ENCODE measurements around the gene PTPRCAP.

Gene PTPRCAP

DNA sequence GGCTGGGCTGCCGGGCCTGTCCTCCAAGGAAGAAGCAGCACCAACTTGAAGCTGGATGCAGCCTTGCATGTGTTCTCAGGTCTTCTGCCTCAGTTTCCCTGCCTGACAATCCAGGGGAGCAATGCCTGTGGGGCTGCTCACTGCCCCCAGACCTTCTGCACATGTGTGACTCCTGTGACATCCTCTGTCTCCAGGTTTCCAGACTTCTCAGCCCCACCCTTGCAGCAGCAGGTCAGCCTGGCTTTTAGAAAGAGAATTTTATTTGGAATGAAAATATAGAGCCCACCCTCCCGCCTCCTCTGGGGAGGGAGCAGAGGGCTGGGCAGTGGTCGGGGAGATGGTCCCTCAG is 301 bp upstream of the PTPRCAP start:
- peak overlapping the region; percentile 89 for H3K27ac ChIP-seq
- TF ChIP-seq ZFX (IDR thresholded peaks at IDR 0.05; ENCODE audit: borderline replicate concordance), result no peak

DNA sequence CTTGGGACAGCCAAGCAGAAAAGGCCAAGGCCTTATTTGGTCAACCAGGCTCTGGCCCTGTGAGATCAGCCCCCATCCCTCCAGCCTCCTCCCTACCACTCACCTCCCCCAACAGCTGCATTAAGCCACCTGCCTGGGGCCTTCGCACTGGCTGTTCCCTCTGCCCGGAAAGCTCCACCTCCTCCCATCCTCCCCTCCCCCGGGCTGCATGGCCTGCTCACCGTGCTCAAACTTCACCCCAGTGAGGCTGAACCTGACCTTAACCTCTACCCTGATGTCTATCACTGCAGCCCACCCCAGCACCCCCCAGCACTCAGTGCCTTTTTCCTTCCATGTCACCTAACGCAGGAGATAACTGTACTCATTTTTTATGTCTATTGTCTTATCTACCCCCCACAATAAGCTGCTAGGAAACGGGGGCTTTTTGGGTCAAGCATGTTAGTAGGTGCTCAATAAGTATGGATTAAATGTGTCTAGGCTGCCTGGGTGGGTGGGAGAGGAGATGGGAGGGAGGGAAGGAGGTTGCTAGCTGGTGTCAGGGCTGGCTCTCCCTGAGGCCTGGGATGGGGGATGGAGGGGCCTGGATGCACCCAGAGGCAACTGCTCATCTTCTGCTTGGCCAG is 912 bp downstream of the PTPRCAP start:
- TF ChIP-seq, protein P1, sequence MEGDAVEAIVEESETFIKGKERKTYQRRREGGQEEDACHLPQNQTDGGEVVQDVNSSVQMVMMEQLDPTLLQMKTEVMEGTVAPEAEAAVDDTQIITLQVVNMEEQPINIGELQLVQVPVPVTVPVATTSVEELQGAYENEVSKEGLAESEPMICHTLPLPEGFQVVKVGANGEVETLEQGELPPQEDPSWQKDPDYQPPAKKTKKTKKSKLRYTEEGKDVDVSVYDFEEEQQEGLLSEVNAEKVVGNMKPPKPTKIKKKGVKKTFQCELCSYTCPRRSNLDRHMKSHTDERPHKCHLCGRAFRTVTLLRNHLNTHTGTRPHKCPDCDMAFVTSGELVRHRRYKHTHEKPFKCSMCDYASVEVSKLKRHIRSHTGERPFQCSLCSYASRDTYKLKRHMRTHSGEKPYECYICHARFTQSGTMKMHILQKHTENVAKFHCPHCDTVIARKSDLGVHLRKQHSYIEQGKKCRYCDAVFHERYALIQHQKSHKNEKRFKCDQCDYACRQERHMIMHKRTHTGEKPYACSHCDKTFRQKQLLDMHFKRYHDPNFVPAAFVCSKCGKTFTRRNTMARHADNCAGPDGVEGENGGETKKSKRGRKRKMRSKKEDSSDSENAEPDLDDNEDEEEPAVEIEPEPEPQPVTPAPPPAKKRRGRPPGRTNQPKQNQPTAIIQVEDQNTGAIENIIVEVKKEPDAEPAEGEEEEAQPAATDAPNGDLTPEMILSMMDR (IDR thresholded peaks at IDR 0.05), result no peak
- no peak for TF ChIP-seq ZFX (IDR thresholded peaks at IDR 0.05; ENCODE audit: borderline replicate concordance)
- H3K27ac ChIP-seq, result peak overlapping the region; percentile 89

DNA sequence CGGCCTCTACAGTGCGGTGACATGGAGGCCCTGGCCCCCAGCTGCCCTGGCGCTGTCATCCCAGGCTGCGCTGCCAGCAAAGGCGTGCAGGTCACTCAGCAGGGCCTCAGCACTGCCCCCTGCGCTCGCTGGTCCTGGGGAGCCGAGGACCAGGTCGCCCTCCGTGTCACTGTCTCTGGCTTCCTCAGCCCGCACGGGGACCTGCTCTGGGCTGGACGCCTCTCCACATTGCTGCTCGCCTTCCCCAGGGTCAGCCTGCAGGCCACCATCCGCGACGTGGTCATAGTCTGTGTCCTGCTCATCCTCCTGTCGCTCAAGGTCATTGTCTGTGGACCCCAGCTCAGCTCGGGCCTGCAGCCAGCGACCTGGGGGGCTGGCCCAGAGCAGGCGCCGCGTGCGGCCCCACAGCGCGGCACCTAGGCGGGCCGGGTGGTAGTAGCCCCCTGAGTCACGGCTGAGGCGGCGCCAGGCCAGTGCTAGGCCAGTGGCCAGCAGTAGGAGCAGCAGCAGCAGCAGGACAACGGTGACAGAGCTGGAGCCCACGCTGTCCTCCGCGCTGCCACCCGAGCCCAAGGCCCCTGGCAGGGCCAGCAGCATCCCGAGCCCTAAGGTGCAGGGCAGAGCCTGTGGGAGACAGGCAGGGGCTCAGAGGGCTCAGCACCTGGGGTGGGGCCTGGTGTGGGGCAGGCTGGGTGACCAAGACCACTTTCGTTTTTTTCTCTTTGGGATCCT is 1.6 kb downstream of the PTPRCAP start:
- peak overlapping the region; percentile 89 for H3K27ac ChIP-seq
- TF ChIP-seq, protein P1 (IDR thresholded peaks at IDR 0.05), result no peak

DNA sequence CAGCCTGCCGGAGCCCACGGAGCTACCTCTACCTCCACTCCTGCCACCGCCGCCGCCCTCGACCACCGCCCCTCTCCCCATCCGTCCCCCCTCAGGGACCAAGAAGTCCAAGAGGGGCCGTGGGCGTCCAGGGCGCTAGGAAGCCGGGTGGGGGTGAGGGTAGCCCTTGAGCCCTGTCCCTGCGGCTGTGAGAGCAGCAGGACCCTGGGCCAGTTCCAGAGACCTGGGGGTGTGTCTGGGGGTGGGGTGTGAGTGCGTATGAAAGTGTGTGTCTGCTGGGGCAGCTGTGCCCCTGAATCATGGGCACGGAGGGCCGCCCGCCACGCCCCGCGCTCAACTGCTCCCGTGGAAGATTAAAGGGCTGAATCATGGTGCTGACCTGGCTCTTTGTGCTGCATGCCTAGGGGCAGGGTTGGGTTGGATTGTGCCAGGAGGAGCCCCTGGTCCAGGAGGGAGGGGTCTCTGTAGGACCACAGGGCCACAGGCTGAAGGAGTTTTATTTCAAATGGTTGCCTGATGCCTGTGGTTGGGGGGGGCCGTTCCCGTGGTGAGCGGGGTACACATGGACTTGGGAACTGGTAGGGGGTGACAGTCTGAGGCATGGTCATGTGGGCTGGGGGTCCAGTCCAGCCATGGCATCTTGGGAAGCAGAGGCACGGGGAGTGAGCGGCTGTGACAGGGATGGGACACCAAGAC is 2.3 kb downstream of the PTPRCAP start:
- TF ChIP-seq ZFX (IDR thresholded peaks at IDR 0.05; ENCODE audit: borderline replicate concordance), result no peak
- TF ChIP-seq, protein P1 (IDR thresholded peaks at IDR 0.05), result no peak
- H3K27ac ChIP-seq, result 0 out of 2 replicates have a peak overlapping the region, but pooled peaks have one; percentile 3

DNA sequence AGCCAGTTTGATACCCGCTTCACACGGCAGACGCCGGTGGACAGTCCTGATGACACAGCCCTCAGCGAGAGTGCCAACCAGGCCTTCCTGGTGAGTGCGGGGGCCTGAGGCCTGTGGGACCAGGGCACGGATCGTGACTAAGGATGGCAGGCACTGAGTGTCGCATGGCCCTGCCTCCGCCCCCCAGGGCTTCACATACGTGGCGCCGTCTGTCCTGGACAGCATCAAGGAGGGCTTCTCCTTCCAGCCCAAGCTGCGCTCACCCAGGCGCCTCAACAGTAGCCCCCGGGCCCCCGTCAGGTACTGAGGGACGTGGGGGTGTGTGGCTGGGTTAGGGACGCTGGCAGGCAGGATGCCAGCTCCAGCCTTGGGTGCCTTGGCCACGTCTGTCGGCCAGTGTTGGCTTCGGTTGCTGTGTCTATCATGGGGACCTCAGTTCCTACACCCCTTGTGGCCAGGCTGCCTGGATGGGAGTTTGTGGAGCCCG is 3.0 kb downstream of the PTPRCAP start:
- H3K27ac ChIP-seq, result 0 out of 2 replicates have a peak overlapping the region, but pooled peaks have one; percentile 3
- TF ChIP-seq, protein P1 (IDR thresholded peaks at IDR 0.05), result no peak
- no peak for TF ChIP-seq ZFX (IDR thresholded peaks at IDR 0.05; ENCODE audit: borderline replicate concordance)

DNA sequence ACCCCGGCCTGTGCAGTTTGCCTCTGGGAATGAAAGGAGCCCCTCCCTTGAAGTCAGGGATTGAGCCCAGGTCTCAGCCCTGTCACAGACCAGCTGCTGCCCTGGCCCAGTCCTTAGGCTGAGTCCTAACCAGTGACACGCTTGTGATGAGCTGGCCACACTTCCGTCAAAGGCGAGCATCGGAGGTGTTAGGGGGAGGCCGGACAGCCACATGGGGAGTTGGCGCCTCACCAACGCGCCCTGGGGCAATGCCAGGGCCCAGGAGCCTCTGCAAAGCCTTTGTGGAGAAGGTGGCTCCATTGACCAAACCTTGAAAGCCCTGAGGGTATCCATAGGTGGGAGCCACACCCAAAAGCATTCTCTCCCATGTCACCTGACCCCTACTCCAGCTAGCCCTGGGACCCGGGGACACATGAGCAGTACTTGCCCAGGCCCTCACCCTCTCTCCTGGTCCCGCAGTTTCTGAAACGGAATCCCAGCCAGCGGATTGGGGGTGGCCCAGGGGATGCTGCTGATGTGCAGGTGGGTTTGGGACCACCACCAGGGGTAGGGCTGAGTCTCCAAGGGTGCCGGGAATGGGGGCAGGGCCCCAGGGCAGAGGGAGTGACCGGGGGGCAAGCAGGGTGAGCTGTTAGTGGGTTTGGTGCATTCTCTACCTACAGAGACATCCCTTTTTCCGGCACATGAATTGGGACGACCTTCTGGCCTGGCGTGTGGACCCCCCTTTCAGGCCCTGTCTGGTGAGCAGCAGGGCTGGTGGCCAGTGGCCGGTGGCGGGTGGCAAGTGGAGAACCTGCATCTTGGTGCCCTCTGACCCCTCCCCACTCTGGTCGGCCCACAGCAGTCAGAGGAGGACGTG is 3.7 kb downstream of the PTPRCAP start:
- TF ChIP-seq, protein P1 (IDR thresholded peaks at IDR 0.05), result no peak
- TF ChIP-seq ZFX (IDR thresholded peaks at IDR 0.05; ENCODE audit: borderline replicate concordance), result no peak
- H3K27ac ChIP-seq, result 0 out of 2 replicates have a peak overlapping the region, but pooled peaks have one; percentile 13
